GM21381 (cell line): ENCODE results near the gene GRID1.

Experiments used
- ATAC-seq: cut with Tn5 transposase; IDR thresholded peaks from one replicate; pipeline ENCODE4 v1.9.1; 2021; ENCODE audit warnings: mild to moderate bottlenecking, moderate library complexity; ENCODE audit not compliant: unreplicated experiment

GRID1 gene

DNA sequence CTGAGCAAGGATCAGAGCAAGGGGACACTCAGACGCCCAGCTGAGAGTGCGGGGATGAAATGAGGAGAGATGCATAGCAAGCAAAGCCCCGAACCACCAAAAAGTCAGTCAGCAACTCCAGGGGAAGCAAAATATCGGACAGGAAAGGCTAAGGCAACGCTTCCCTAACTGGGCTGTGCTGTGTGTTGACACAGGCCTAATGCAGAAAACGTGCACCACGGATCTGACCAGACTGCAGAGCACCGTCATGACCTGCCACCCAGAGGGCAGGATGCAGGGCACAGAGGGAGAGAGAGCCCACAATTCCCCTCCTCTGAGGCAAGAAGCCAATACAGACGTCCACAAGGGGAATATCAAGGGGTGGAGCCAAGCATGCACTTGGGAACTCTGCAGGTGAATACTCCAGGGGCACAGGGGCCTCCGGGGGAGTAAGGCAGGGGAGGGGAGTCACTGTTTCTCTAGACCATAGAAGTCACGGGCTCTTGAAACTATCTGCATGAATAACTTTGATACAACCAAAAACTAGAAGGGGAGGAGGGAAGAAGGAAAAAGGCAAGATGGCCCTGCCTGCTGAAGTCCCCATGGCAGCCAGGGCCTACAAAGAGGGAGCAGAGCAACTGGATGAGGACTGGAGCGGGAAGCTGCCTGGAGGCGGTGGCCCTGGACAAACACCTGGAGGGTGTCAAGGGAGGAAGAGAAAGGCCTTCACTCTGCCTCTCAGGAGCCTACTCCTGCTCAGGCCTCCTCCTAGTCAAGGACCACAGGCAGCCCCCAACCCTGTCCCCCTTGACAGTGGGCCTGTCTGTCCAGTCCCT lies 26.2 kb downstream of the GRID1 start:
- no peak for ATAC-seq

- no peak for ATAC-seq
Observed at GRCh38 chr10:86339226-86339865, 27.2 kb downstream of the GRID1 start.

DNA sequence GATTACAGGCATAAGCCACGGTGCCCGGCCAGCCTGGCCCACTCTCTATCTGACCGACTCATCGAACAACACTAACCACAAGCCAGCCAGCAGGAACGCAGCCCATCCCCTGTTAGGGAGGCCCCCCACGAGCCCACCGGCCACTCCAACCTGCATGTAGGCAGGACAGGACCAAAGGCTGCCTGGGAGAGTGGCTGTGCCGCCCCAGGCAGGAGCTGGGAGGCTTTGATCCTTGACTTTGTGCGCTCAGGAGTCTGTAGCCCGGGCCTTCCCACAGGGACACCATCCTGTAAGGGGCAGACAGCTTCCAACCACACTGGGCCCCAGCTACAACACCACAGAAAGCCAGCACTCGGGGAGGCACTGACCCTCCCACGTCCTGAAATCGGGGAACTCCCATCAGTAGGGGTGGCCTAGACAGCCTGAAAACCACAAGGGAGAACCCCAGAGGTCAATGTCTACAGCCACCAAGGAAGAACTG lies 29.4 kb downstream of the GRID1 start:
- ATAC-seq, result peak; percentile 57

DNA sequence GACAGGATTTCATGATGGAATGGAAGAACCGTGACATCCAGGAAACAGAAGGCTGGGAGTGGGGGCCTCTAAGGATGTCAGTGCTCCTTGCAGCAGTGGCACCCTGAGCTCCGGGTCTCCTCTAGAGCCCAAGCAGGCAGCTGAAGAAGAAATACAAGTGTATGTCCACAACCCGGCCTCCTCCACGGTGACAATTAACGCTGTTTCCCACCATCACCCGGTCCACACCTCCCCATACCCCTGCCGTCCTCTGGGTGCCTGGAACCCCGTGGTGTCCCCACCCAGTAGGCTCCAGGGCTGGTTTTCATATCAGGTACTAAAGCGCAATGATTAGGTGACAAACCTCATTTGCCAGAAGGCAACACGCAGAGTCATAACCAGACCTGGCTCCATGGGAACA lies 30.3 kb downstream of the GRID1 start:
- no peak for ATAC-seq

GRCh38 chr10:86335831-86336230 lies 30.8 kb downstream of the GRID1 start:
- no peak for ATAC-seq

DNA sequence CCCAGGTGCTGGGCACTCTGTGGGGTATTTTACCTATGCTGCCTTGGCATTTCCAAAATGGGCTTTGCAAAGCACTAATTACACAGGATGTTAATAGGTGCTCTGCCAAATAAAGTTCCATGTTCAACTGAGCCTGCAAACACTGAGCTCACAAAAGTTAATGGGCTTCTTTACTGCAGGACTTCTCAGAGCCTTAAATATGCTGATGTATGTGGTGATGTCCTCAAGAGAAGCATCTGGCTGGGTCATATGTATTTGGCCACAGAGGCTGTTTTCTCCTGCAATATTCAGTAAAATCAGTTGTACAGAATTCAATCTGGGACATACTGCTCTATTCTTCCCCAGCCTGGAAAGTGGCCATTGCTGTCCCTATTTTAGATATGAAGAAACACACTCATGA lies 31.3 kb downstream of the GRID1 start:
- ATAC-seq, result no peak

DNA sequence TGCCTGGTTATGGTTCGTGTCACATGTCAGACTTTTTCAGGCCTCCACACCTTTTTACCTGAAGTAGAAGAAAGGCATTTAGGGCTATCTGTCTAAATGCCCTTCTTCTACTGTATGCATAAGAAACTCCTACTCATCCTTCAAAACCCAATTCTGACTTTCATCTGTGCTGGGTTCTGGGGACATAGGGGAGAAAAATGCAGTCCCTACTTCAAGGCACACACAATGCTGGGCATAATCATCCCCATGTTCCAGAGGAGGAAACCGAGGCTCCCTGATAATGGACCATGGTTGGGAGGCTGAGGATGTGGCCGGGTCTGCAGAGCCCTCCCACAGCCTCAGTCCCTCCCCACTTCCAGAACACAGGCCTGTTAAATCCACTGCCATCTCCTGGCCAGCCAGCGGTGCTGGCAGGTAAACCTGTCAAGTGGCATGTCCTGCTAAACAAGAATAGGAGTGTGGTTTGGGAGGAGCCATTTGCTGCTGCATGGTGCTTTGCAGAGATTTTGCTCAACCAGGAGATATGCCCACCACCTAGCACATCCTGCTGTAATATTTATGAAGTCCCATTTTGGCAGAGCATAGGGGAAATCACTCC lies 32.0 kb downstream of the GRID1 start:
- no peak for ATAC-seq

GRCh38 chr10:86333826-86334487 lies 32.6 kb downstream of the GRID1 start:
- ATAC-seq, result no peak

GRCh38 chr10:86331861-86332260 lies 34.7 kb downstream of the GRID1 start:
- no peak for ATAC-seq

DNA sequence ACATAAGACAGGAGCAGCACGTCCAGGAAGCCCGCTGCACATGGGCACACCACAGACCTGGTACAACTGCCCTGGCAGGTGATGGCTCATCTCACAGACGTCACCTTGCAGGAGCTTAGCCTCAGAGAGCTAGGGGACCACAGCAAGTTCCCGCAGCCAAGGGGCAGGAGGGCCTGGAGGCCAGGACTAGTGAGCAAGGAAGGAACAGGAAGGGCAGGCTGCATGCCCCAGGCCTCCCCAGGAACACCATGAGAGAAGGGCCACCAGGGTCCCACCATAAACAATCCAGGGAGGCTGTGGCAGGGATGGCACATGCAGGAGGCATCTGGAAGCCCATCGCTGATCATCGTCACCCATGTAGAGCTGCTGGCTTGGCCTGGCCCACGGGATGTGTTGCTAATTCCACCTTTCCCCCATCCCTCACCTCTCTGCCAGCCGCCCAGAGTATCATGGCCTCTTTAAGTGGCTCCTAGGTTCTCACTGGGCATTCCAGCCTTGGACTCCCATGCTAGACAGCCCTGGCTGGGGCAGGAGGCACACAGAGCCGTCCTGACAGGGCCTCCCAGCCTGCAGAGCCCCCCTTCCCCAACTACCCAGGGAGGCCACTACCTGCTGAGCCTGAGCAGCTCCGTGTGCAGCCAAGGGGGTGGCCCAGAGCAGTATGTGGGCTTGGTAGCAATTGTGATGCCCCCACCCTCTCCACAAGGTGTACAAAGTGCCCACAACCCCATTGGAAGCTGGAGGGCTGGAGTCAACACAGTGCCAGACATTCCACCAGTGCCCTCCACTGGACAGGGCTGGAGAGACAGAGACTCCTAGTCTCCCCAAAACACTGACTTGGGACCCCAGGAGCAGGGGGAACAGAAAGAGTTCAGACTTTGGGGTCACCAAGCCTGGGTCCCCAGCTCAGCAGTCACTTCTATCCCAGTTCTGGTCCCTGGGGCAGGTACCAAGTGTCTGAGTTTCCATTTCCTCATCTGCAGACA lies 35.5 kb downstream of the GRID1 start:
- no peak for ATAC-seq

DNA sequence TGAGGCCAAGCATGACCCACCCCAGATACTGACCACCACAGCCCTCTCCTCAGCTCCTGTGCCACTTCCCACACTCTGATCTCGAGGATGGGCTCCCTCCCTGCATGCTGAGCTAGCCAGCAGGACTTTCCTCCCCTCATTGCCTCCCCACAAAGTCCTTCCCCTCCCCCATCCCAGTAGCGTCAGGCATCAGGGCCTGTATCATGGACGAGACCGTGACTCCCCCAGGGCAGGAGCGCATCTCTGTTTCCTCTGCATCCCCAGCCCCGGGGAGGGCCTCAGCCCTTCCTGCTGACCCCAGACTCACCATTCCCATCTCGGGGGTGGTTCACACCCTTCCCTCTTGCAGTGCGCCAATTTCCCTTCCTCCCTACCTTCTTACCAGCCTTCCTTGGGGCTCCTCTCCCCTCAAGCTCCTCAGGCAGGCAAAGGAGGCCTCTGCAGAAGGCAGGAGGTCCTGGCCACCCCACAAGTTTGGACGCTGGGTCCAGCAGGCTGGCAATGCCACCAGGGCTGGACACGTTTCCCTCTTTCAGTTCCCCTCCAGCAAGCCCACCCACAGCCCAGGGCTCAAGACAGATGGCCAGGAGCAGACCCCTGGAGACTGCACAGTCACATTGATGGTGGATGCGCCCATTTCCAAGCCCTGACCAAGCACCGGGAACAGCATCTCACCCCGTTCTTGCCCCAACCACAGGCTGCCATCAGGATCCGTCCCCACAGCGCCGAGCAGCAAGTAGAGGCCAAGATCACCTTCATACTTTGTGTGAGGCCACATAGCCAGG lies 36.5 kb downstream of the GRID1 start:
- ATAC-seq, result no peak

- no peak for ATAC-seq
Observed at GRCh38 chr10:86329093-86329710, 37.4 kb downstream of the GRID1 start.

- ATAC-seq, result no peak
Observed at GRCh38 chr10:86327954-86328725, 38.5 kb downstream of the GRID1 start.

- ATAC-seq, result no peak
Observed at GRCh38 chr10:86325158-86325557, 41.4 kb downstream of the GRID1 start.

DNA sequence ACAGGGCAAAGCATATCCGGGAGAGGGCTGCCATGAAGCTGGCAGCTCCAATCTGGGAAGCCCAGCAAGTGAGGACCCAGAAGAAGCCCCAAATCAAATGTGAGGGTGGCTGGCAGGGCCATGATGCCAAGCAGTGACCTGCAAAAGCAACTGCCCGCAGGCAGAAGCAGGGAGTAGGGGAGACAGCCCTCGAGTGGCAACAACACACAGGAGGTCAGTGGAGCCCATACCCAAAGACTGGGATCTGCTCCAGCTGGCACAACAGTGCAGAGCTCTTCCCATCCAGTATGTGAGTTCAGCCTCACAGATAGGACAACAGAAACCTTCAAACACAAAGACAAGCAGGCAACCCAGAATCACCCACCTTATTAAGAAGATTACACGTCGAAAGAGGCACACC lies 45.0 kb downstream of the GRID1 start:
- no peak for ATAC-seq

GRCh38 chr10:86319676-86320075 lies 46.9 kb downstream of the GRID1 start:
- ATAC-seq, result no peak

DNA sequence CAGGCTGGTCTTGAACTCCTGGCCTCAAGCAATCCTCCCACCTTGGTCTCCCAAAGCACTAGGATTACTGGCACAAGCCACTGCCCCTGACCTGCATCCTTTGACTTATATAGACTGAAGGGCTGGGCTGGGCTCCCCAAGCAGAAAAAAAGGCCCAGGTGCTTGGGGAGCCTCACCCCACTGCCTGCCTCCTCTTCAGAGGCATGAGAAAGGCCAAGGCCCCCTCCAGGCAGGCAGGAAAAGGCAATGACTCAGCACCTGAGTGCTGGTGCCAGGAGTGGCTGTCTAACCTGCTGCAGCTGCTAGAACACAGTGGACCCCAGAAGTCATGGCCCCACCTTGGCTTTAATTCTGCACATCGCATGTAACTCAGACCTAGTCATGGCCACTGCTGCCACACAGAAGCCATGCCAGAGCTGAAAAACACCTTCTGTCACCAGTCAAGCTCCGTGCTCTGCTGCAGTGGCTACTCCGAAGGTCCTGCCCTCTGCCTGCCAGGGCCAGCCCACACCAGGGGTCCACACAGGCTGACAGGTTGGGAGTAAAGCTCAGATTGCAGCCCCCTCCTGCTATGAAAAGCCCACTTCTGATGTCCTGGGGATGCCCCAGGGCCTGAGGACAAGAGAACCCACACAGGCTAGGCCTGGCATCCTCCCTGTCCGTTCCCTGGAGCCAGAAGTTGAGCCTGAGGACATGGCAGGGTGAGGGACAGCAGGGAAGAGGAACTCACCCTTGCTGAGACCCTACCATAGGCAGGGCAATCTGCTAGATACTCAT lies 48.5 kb downstream of the GRID1 start:
- no peak for ATAC-seq

GRCh38 chr10:86316990-86317389 lies 49.6 kb downstream of the GRID1 start:
- ATAC-seq, result no peak
